K562 (cell line): ENCODE data around the gene MAP4K1. TPM values are rescaled to one million over a fixed set of nuclear protein-coding genes. Genes with fewer than 3 reads are reported as not detected.

ENCODE experiments used
- ATAC-seq: fragments of 200-7000 bp; cut with Tn5 transposase; 3 replicates; pipeline ENCODE4 v1.9.1; 2020; ENCODE audit warnings: moderate library complexity
- BruUV-seq: library from RNA; stranded (reverse); fragments of 400-500 nt; replicated peaks from 2 replicates; lab custom pipeline; 2021; lab: Mats Ljungman, UMichigan
- CTCF ChIA-PET: fragments of 300-600 bp; formaldehyde crosslinking; extraction: SDS; loops from one replicate; lab custom pipeline; 2021; ENCODE audit warnings: low intra/inter-chr PET ratio; lab: Yijun Ruan, JAX
- POLR2A ChIA-PET: fragments of 300-600, 350-650 bp; sonication (Branson Sonifier 250); formaldehyde crosslinking; extraction: SDS; loops from one replicate; lab custom pipeline; 2021; ENCODE audit warnings: antibody characterized with exemption, inconsistent platforms; lab: Yijun Ruan, JAX
- DNase-seq, 4 experiments: peaks; one replicate each; pipeline versions ENCODE4 v3.0.0 to v3.0.0-alpha.2; 2011 to 2018; ENCODE audit warnings: low spot score in 3 of 4, mixed read lengths in 3 of 4; ENCODE audit errors: extremely low read depth in 1 of 4
- FAIRE-seq: peaks from 2 replicates; lab custom pipeline; 2011; peaks lifted over from hg19 to GRCh38; lab: Jason Lieb, UNC
- H2AFZ ChIP-seq: 2 replicates; pipeline ENCODE4 v1.6.0; 2011; ENCODE audit warnings: low read depth, low read length, control low read depth, inconsistent platforms
- H3K27ac ChIP-seq: fragments of 200-600 bp; 3 replicates; pipeline ENCODE4 v1.8.0; 2011; ENCODE audit warnings: low read depth, mild to moderate bottlenecking, control low read depth, inconsistent platforms, low read length, moderate library complexity, mixed read lengths; ENCODE audit errors: extremely low read depth
- H3K27me3 ChIP-seq, 2 experiments: fragments of 300-600 bp in 1 of 2; 2 replicates in 1 of 2; 3 replicates in 1 of 2; pipeline versions ENCODE4 v1.6.0 to v1.8.0; 2011; ENCODE audit warnings: inconsistent platforms in 2 of 2, low read length in 2 of 2, mild to moderate bottlenecking in 1 of 2, mixed read lengths in 1 of 2, moderate library complexity in 1 of 2; ENCODE audit not compliant: control insufficient read depth in 2 of 2, insufficient read depth in 2 of 2
- H3K36me3 ChIP-seq: fragments of 300-600 bp; 3 replicates; pipeline ENCODE4 v1.8.0; 2011; ENCODE audit warnings: mild to moderate bottlenecking, low read length, inconsistent platforms; ENCODE audit not compliant: control insufficient read depth, insufficient read depth
- H3K4me1 ChIP-seq, 2 experiments: fragments of 200-600 bp in 1 of 2; replicated peaks in 1 of 2; 2 replicates in 1 of 2; 3 replicates in 1 of 2; pipeline versions ENCODE4 v1.5.1 to v1.8.0; 2011; ENCODE audit warnings: inconsistent platforms in 2 of 2, low read length in 2 of 2, mild to moderate bottlenecking in 1 of 2, mixed read lengths in 1 of 2, moderate library complexity in 1 of 2; ENCODE audit not compliant: control insufficient read depth in 2 of 2, insufficient read depth in 2 of 2
- H3K4me2 ChIP-seq: 2 replicates; pipeline ENCODE4 v1.6.1; 2011; ENCODE audit warnings: low read length, control low read depth, inconsistent platforms, mixed read lengths; ENCODE audit not compliant: insufficient read depth
- H3K4me3 ChIP-seq: fragments of 200-600 bp; sonication (generic), shearing (Covaris generic); 2 replicates; pipeline ENCODE4 v1.5.1; 2016; ENCODE audit warnings: control low read depth, inconsistent platforms
- H3K79me2 ChIP-seq: fragments of 200-600 bp; 3 replicates; pipeline ENCODE4 v1.8.0; 2011; ENCODE audit warnings: low read length, inconsistent platforms; ENCODE audit not compliant: control insufficient read depth, insufficient read depth
- H3K9ac ChIP-seq, 2 experiments: 2 replicates each; pipeline versions ENCODE4 v1.6.0 to v1.6.1; 2011; ENCODE audit warnings: low read depth in 2 of 2, low read length in 2 of 2, control low read depth in 1 of 2, inconsistent platforms in 1 of 2, mild to moderate bottlenecking in 1 of 2, mixed read lengths in 1 of 2; ENCODE audit not compliant: insufficient read depth in 1 of 2
- H3K9me1 ChIP-seq: one replicate; pipeline ENCODE4 v1.6.0; 2011; ENCODE audit warnings: inconsistent platforms, mild to moderate bottlenecking, low read length, moderate library complexity; ENCODE audit not compliant: control insufficient read depth, insufficient read depth
- H3K9me3 ChIP-seq: replicated peaks from 2 replicates; pipeline ENCODE4 v1.5.1; 2011; ENCODE audit warnings: low read depth, low read length, inconsistent platforms; ENCODE audit not compliant: control insufficient read depth, insufficient read depth
- H4K20me1 ChIP-seq: replicated peaks from 2 replicates; pipeline ENCODE4 v1.6.1; 2011; ENCODE audit warnings: low read length, inconsistent platforms, mixed read lengths; ENCODE audit not compliant: control insufficient read depth, insufficient read depth
- C11orf30 ChIP-seq: fragments of 450-650 bp; IDR thresholded peaks from 2 replicates; pipeline ENCODE4 v1.6.1; 2016; ENCODE audit warnings: low read depth, mild to moderate bottlenecking
- ZNF121 ChIP-seq: sonication (generic); formaldehyde crosslinking; conservative IDR thresholded peaks from 2 replicates; pipeline ENCODE4 v1.8.0; 2022; ENCODE audit warnings: missing genetic modification reagents
- ZNF263 ChIP-seq: sonication (generic); formaldehyde crosslinking; IDR thresholded peaks from 2 replicates; pipeline ENCODE4 v1.8.0; 2022; ENCODE audit warnings: mild to moderate bottlenecking, missing genetic modification reagents, borderline replicate concordance
- ZNF77 ChIP-seq: fragments of 250-450 bp; sonication (Bioruptor Pico); IDR thresholded peaks from 2 replicates; pipeline ENCODE4 v1.5.0; 2020
- ZNF780A ChIP-seq: fragments of 250-450 bp; sonication (Bioruptor Pico); IDR thresholded peaks from 2 replicates; pipeline ENCODE4 v1.5.0; 2021; ENCODE audit warnings: mild to moderate bottlenecking
- WGBS: fragments of 100-300 bp; shearing (Covaris generic); methylation state at CpG from one replicate; pipeline ENCODE4 v1.1.6; 2016; ENCODE audit warnings: low coverage, mixed read lengths; ENCODE audit not compliant: insufficient coverage; ENCODE audit errors: missing lambda C conversion rate; 5-methylcytosine and 5-hydroxymethylcytosine counted together
- in situ Hi-C: fragments of 300-500 bp; cut with MboI; formaldehyde crosslinking; loops from 4 replicates; pipeline ENCODE4 v1.15.0; 2018; ENCODE audit warnings: inconsistent platforms, mixed read lengths
- intact Hi-C: fragments of 100-400 bp; cut with micrococcal nuclease; formaldehyde crosslinking; loops from 2 replicates; pipeline ENCODE4 v1.14.2; 2022
- polyA plus RNA-seq, 8 experiments: library from polyadenylated mRNA; depleted of rRNA in 4 of 8; stranded (reverse) in 5 of 8; unstranded in 3 of 8; fragments of >200 nt; fragmentation: Nextera tagmentation in 2 of 8; fragmentation: Illumina TruSeq in 1 of 8; extraction: Ambion mirVana in 2 of 8; extraction: Trizol in 1 of 8; gene quantifications; 2 replicates each; pipeline versions ENCODE4 v1.2.1 to v1.2.3, GENCODE V29; 2011 to 2014; ENCODE audit warnings: inconsistent platforms in 1 of 8, missing spikeins in 1 of 8
- total RNA-seq, 7 experiments: library from RNA; depleted of rRNA in 6 of 7; stranded (reverse); fragments of >200 nt in 6 of 7; fragmentation: Illumina TruSeq in 2 of 7; extraction: Trizol in 2 of 7; gene quantifications; 2 replicates each; pipeline versions ENCODE4 v1.2.1 to v1.2.3, GENCODE V29; 2011 to 2021; ENCODE audit warnings: low replicate concordance in 1 of 7
- TF ChIP-seq, protein P1 (sequence below): sonication (generic); formaldehyde crosslinking; IDR thresholded peaks from 2 replicates; pipeline ENCODE4 v1.8.0; 2022; ENCODE audit warnings: missing genetic modification reagents, mild to moderate bottlenecking, moderate library complexity, borderline replicate concordance

The MAP4K1 gene
- total and polyA plus RNA-seq, 9 of the 15 experiments (the other 6 are each of a cell fraction or from before 2014, with no cell fraction given) = 0.14 to 3.2 (median 0.73) TPM; not detected in 1

DNA sequence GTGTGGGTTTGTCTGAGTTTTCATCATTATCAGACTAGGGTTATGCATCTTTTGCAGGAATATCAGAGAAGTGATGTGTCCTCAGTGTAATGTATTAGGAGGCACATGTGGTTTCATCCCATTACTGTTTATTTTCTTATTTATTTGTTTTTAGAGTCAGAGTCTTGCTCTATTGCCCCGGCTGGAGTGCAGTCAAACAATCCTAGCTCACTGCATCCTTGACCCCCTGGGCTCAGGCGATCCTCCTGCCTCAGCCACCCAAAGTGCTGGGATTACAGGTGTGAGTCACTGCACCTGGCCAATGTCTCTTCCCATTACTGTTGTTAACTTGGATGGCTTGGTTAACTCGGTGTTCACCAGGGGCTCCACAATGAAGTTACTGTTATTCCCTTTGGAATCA is 67.4 kb downstream of the MAP4K1 start:
- no peak for ATAC-seq
- Histone ChIP-seq H3K27me3 (no peaks in the 10 kb centered on the region), H4K20me1 (no peaks in the 10 kb centered on the region), H3K9me1 (no peaks in the 10 kb centered on the region), H3K27ac (no peak overlapping the region), H3K9ac (no peak overlapping the region), H3K9me3 (no peaks in the 10 kb centered on the region), H3K36me3 (no peaks in the 10 kb centered on the region), H3K4me3 (no peak overlapping the region), H3K4me2 (no peak overlapping the region), H2AFZ (peak overlapping the region; percentile 0; the same call in 1 of the 2 replicates), H3K4me1 (peaks cover 13 to 18% of the 10 kb centered on the region in 2 experiments; a peak in 4 of 5 replicates), H3K79me2 (no peaks in the 10 kb centered on the region)
- no peak for FAIRE-seq
- ChIA-PET POLR2A (no interaction called here), CTCF (no interaction called here)
- intact Hi-C loops (no loop called here), in situ Hi-C loops (no loop called here)
- TF ChIP-seq ZNF77 (CRISPR knock-in tag) = no peak
- peak; percentile 67; the same call in 1 of the 2 replicates for TF ChIP-seq ZNF121 (CRISPR knock-in tag)
- TF ChIP-seq C11orf30 = no peak
- no peak for TF ChIP-seq ZNF263 (CRISPR knock-in tag)
- TF ChIP-seq, protein P1, sequence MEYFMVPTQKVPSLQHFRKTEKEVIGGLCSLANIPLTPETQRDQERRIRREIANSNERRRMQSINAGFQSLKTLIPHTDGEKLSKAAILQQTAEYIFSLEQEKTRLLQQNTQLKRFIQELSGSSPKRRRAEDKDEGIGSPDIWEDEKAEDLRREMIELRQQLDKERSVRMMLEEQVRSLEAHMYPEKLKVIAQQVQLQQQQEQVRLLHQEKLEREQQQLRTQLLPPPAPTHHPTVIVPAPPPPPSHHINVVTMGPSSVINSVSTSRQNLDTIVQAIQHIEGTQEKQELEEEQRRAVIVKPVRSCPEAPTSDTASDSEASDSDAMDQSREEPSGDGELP (CRISPR knock-in tag) = no peak
- no peak for TF ChIP-seq ZNF780A (CRISPR knock-in tag)
- no TSS peak for BruUV-seq
- 59% methylated on average over 3 of the region's 3 CpGs for WGBS
- DNase-seq = no peak
